ENCODE results near the gene PDE6B. TPM values are rescaled to one million over a fixed set of nuclear protein-coding genes. Genes with fewer than 3 reads are reported as not detected.

PDE6B gene
- total RNA-seq, 1 donor from 2014 or later: 4.2 TPM

DNA sequence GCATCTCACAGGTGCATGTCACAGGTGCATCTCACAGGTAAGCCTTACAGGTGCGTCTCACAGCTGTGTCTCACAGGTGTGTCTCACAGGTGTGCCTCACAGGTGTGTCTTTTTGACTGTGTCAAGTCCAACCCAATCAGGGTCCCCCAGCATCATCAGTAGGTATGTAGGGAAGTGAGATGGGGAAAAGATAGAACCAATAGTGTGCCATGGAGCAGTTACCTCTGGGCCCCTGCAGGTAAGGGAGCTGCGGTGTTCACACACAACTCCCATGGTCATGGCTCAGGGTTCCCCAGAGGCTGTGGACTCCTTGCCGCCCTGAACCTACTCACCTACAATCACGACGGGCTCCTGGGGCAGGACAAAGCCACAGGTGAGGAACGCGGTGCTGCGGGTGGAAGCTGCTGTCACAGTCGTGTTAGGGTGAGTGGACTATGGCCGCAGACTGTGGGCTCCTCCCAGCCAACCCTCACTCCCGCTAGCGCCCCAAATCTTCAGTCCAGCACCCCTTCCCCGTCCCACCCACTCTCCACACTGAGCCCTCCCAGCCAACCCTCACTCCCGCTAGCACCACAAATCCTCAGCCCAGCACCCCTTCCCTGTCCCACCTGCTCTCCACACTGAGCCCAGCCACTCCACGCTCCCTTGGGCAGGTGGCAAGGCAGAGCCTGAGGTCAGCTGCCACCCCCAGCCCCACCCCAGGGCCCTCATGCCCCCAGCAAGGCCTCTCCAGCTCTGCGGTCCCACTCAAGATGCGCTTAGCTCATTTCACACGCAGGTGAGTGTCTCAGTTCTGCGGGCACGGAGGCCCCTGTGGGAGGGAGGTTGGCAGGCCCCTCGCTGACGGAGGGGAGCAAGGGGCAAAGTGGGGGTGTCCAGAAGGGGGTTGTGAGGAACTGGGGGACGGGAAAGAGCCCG is 2.1 kb upstream of the PDE6B start:
- TF ChIP-seq POLR2A (IDR thresholded peaks at IDR 0.05) (no peak), POLR2AphosphoS5 (IDR thresholded peaks at IDR 0.05; ENCODE audit: insufficient read depth in 1 of 2, low read depth in 1 of 2) (no peak)
- TF ChIP-seq, protein P1, sequence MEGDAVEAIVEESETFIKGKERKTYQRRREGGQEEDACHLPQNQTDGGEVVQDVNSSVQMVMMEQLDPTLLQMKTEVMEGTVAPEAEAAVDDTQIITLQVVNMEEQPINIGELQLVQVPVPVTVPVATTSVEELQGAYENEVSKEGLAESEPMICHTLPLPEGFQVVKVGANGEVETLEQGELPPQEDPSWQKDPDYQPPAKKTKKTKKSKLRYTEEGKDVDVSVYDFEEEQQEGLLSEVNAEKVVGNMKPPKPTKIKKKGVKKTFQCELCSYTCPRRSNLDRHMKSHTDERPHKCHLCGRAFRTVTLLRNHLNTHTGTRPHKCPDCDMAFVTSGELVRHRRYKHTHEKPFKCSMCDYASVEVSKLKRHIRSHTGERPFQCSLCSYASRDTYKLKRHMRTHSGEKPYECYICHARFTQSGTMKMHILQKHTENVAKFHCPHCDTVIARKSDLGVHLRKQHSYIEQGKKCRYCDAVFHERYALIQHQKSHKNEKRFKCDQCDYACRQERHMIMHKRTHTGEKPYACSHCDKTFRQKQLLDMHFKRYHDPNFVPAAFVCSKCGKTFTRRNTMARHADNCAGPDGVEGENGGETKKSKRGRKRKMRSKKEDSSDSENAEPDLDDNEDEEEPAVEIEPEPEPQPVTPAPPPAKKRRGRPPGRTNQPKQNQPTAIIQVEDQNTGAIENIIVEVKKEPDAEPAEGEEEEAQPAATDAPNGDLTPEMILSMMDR (IDR thresholded peaks at IDR 0.05): no peak
- Histone ChIP-seq H3K4me3 (no peak overlapping the region), H3K27me3 (no peaks in the 10 kb centered on the region), H3K4me1 (no peaks in the 10 kb centered on the region), H3K27ac (no peak overlapping the region), H3K36me3 (no peaks in the 10 kb centered on the region), H3K9me3 (no peaks in the 10 kb centered on the region)
- DNase-seq (ENCODE audit: extremely low spot score in 2 of 2): no peak
- intact Hi-C loops (cut with DNase I): no loop called here

GRCh38 chr4:623914-624566 is 1.3 kb upstream of the PDE6B start:
- Histone ChIP-seq H3K4me3 (no peak overlapping the region), H3K27ac (no peak overlapping the region), H3K36me3 (no peaks in the 10 kb centered on the region), H3K27me3 (no peaks in the 10 kb centered on the region), H3K9me3 (no peaks in the 10 kb centered on the region), H3K4me1 (no peaks in the 10 kb centered on the region)
- DNase-seq (ENCODE audit: extremely low spot score in 2 of 2): no peak
- TF ChIP-seq POLR2AphosphoS5 (IDR thresholded peaks at IDR 0.05; ENCODE audit: insufficient read depth in 1 of 2, low read depth in 1 of 2): no peak
- intact Hi-C loops (cut with DNase I): no loop called here

DNA sequence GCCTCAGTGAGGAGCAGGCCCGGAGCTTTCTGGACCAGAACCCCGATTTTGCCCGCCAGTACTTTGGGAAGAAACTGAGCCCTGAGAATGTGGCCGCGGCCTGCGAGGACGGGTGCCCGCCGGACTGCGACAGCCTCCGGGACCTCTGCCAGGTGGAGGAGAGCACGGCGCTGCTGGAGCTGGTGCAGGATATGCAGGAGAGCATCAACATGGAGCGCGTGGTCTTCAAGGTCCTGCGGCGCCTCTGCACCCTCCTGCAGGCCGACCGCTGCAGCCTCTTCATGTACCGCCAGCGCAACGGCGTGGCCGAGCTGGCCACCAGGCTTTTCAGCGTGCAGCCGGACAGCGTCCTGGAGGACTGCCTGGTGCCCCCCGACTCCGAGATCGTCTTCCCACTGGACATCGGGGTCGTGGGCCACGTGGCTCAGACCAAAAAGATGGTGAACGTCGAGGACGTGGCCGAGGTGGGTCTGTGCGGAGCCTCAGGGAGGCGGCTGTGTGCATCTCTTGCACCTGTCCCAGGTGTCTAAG is 323 bp downstream of the PDE6B start:
- Histone ChIP-seq H3K4me1 (no peaks in the 10 kb centered on the region), H3K27ac (no peak overlapping the region), H3K9me3 (no peaks in the 10 kb centered on the region), H3K27me3 (no peaks in the 10 kb centered on the region), H3K4me3 (no peak overlapping the region), H3K36me3 (no peaks in the 10 kb centered on the region)
- TF ChIP-seq POLR2A (IDR thresholded peaks at IDR 0.05): no peak
- TF ChIP-seq, protein P1 (IDR thresholded peaks at IDR 0.05): no peak
- no peak for TF ChIP-seq POLR2AphosphoS5 (IDR thresholded peaks at IDR 0.05; ENCODE audit: insufficient read depth in 1 of 2, low read depth in 1 of 2)
- intact Hi-C loops (cut with DNase I): no loop called here
- DNase-seq (ENCODE audit: extremely low spot score in 2 of 2): no peak

DNA sequence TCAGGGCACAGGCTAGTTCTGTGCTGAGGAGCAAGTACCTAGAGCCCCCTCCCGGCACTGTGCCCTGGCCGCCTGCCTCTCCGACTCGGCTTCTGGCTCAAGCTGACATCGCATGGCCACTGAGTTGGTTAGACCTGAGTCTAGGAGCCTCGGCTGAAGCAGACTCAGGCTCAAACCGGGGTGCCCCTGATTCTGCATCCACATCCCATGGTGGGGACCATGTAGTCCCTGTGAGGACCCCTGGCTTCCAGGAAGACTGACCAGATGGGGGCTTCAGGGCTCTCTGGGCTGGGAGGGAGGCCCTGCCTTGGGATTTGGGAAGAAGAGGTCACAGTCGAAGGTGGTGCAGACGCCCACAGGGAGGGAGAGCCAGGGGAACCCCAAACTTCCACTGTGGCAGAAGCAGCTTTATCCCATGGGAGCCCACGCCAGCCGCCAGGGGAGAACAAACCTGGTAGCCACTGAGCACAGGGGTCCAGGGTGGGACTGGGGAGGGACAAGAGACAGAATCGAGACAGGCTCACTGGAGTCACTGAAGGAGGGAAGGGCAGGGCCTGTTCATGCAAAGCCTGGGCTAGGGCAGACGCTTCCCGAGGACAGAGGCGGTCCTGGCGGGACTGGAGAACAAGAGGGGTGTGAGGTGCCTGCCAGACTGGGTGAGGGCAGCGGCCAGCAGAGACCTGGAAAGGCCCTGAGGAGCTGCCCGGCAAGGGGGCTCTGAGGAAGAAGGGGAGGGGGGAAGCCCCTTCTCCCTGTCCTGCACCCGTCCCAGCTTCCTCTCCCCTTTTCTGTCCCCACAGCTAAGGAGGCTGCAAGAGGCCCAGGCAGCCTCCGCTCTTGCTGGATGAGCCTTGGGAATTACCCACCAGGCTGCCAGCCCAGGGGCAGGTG is 1.1 kb downstream of the PDE6B start:
- H3K4me1 ChIP-seq: no peaks in the 10 kb centered on the region

More for the DNA sequence above, 1.1 kb downstream of the PDE6B start:
- Histone ChIP-seq H3K4me3 (no peak overlapping the region), H3K9me3 (no peaks in the 10 kb centered on the region), H3K27ac (no peak overlapping the region), H3K27me3 (no peaks in the 10 kb centered on the region), H3K36me3 (no peaks in the 10 kb centered on the region)
- TF ChIP-seq, protein P1 (IDR thresholded peaks at IDR 0.05): no peak
- TF ChIP-seq POLR2AphosphoS5 (IDR thresholded peaks at IDR 0.05; ENCODE audit: insufficient read depth in 1 of 2, low read depth in 1 of 2) (no peak), POLR2A (IDR thresholded peaks at IDR 0.05) (no peak)
- intact Hi-C loops (cut with DNase I): no loop called here
- no peak for DNase-seq (ENCODE audit: extremely low spot score in 2 of 2)
